VCaP (cell line): ENCODE results near the gene FRMD8.

Experiments
- H3K27ac ChIP-seq: fragments of 450-650 bp; 2 replicates; pipeline ENCODE4 v1.5.1; 2017
- CTCF ChIP-seq: fragments of 450-650 bp; conservative IDR thresholded peaks from 2 replicates; pipeline ENCODE4 v1.5.1; 2017; ENCODE audit warnings: mild to moderate bottlenecking, moderate library complexity

FRMD8 gene

GRCh38 chr11:65430406-65431217 lies 44.2 kb downstream of the FRMD8 start:
- H3K27ac ChIP-seq, result peak overlapping the region; percentile 100
- TF ChIP-seq CTCF, result no peak

GRCh38 chr11:65431451-65432099 lies 45.1 kb downstream of the FRMD8 start:
- no peak for TF ChIP-seq CTCF
- peak overlapping the region; percentile 100 for H3K27ac ChIP-seq

- peak overlapping the region; percentile 100; the same call in 1 of the 2 replicates for H3K27ac ChIP-seq
- TF ChIP-seq CTCF, result no peak
Measured at GRCh38 chr11:65432100-65432650, 45.7 kb downstream of the FRMD8 start.

GRCh38 chr11:65432686-65433582 lies 46.5 kb downstream of the FRMD8 start:
- TF ChIP-seq CTCF, result peak; percentile 75
- H3K27ac ChIP-seq, result peak overlapping the region; percentile 100

- H3K27ac ChIP-seq, result peak overlapping the region; percentile 100
- TF ChIP-seq CTCF, result no peak
Measured at GRCh38 chr11:65433657-65434056, 47.2 kb downstream of the FRMD8 start.

- H3K27ac ChIP-seq, result peak overlapping the region; percentile 100
- TF ChIP-seq CTCF, result no peak
Measured at GRCh38 chr11:65434057-65434666, 47.7 kb downstream of the FRMD8 start.
